COLO829 (cell line): ENCODE data around the gene TKTL1.

Experiments used
- DNase-seq: peaks from one replicate; pipeline ENCODE4 v3.0.0; 2012; ENCODE audit warnings: low spot score

Gene TKTL1

GRCh38 chrX:154378059-154378798 is 82.6 kb downstream of the TKTL1 start:
- DNase-seq = no peak

- DNase-seq = peak; percentile 87
Observed at GRCh38 chrX:154378799-154379568, 83.4 kb downstream of the TKTL1 start, which contains the start of gene EMD. TSS of gene EMD (plus strand) at chrX:154379295. CDS start at chrX:154379485, 190 bp downstream.

GRCh38 chrX:154379569-154379951 is 84.0 kb downstream of the TKTL1 start:
- DNase-seq = no peak
